Body of pancreas (tissue), 4 donors: Measurements from ENCODE around the gene MBD2. TPM values are rescaled to one million over a fixed set of nuclear protein-coding genes. Genes with fewer than 3 reads are reported as not detected.

ENCODE experiments used
- ATAC-seq: fragments of 150-250 bp; one replicate; pipeline ENCODE4 v1.9.1; 2016
- DNase-seq, 4 donors: peaks; one replicate each; pipeline ENCODE4 v3.0.0-alpha.2; 2019
- H3K27ac ChIP-seq, 4 donors: fragments of 200-600 bp; sonication (generic); 1 replicate in 3 of 4; 2 replicates in 1 of 4; pipeline versions ENCODE4 v1.5.1 to v1.6.1; 2016 to 2019; ENCODE audit warnings: mild to moderate bottlenecking in 1 of 4, mixed read lengths in 1 of 4, moderate library complexity in 1 of 4
- H3K27me3 ChIP-seq, 2 donors: fragments of 200-600 bp; sonication (generic); one replicate each; pipeline ENCODE4 v1.6.0; 2016; ENCODE audit warnings: mild to moderate bottlenecking in 1 of 2
- H3K36me3 ChIP-seq, 2 donors: fragments of 200-600 bp; sonication (generic); replicated peaks in 1 of 2; 2 replicates each; pipeline ENCODE4 v1.5.1; 2016; ENCODE audit warnings: low read depth in 2 of 2; ENCODE audit not compliant: insufficient read depth in 1 of 2
- H3K4me1 ChIP-seq: fragments of 200-600 bp; sonication (generic); one replicate; pipeline ENCODE4 v1.6.0; 2016
- H3K4me3 ChIP-seq, 2 donors: fragments of 200-600 bp; sonication (generic); 1 replicate in 1 of 2; 2 replicates in 1 of 2; pipeline ENCODE4 v1.5.1; 2016 to 2019
- H3K9me3 ChIP-seq, 3 donors: fragments of 200-600 bp; sonication (generic); 1 replicate in 2 of 3; 2 replicates in 1 of 3; pipeline ENCODE4 v1.5.1; 2016
- POLR2A ChIP-seq, 3 donors: fragments of 450-650 bp; IDR thresholded peaks; one replicate each; pipeline ENCODE4 v1.6.1; 2016; ENCODE audit warnings: antibody characterized with exemption in 3 of 3, mild to moderate bottlenecking in 2 of 3
- WGBS, 2 donors: methylation state at CpG; one replicate each; pipeline ENCODE4 v1.1.5; 2017; 5-methylcytosine and 5-hydroxymethylcytosine counted together
- intact Hi-C: fragments of 100-400 bp; cut with DNase I; formaldehyde crosslinking; loops from one replicate; pipeline ENCODE4 v1.15.1; 2023
- total RNA-seq, 2 donors: library from RNA; depleted of rRNA; stranded (reverse); fragments of >200 nt; gene quantifications; one replicate each; pipeline ENCODE4 v1.1.0, GENCODE V29; 2016
- TF ChIP-seq, protein P1 (sequence below), 7 experiments: fragments of 450-650 bp in 4 of 7; fragments of 200-600 bp in 3 of 7; sonication (generic) in 3 of 7; IDR thresholded peaks; one replicate each; pipeline ENCODE4 v1.5.1; 2016 to 2019; ENCODE audit warnings: antibody characterized with exemption in 7 of 7

The MBD2 gene
- total RNA-seq, 2 donors from 2014 or later = 26.4 to 29.1 TPM

DNA sequence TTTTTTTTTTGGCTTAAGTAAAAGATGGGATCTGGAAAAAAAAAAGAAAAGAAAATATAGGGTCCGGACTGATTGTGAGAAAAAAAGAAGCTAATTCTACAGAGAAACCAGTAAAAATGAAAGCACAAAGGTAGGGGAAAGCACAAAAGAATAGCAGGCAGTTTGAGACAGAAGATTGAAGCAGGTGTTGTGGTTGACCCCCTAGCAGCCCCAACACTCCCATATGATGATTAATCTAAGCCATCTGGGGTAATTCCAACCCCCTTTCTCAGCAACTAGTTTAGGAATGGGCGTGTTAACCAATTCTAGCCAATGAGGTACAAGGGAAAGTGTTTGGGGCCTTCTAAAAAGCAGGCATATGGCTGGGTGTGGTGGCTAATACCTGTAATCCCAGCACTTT lies 77.0 kb downstream of the MBD2 start:
- no peaks in the 10 kb centered on the region for H3K9me3 ChIP-seq
- H3K4me3 ChIP-seq = no peak overlapping the region
- no peak overlapping the region for H3K27ac ChIP-seq
- ATAC-seq (no peak), DNase-seq (no peak)
- intact Hi-C loops = no loop called here
- H3K36me3 ChIP-seq = peaks cover 0 to 2% of the 10 kb centered on the region in 2 donors
- no peaks in the 10 kb centered on the region for H3K27me3 ChIP-seq
- whole genome bisulfite sequencing, 2 donors = 92 to 95% methylated on average over 2 of the region's 2 CpGs
- H3K4me1 ChIP-seq = no peaks in the 10 kb centered on the region
- TF ChIP-seq, protein P1, sequence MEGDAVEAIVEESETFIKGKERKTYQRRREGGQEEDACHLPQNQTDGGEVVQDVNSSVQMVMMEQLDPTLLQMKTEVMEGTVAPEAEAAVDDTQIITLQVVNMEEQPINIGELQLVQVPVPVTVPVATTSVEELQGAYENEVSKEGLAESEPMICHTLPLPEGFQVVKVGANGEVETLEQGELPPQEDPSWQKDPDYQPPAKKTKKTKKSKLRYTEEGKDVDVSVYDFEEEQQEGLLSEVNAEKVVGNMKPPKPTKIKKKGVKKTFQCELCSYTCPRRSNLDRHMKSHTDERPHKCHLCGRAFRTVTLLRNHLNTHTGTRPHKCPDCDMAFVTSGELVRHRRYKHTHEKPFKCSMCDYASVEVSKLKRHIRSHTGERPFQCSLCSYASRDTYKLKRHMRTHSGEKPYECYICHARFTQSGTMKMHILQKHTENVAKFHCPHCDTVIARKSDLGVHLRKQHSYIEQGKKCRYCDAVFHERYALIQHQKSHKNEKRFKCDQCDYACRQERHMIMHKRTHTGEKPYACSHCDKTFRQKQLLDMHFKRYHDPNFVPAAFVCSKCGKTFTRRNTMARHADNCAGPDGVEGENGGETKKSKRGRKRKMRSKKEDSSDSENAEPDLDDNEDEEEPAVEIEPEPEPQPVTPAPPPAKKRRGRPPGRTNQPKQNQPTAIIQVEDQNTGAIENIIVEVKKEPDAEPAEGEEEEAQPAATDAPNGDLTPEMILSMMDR (IDR thresholded peaks at IDR 0.05) = no peak
- TF ChIP-seq POLR2A (IDR thresholded peaks at IDR 0.05) = no peak

- TF ChIP-seq POLR2A (IDR thresholded peaks at IDR 0.05) = no peak
- TF ChIP-seq, protein P1 (IDR thresholded peaks at IDR 0.05) = no peak
- Histone ChIP-seq H3K36me3 (no peaks in the 10 kb centered on the region), H3K4me3 (no peak overlapping the region), H3K4me1 (no peaks in the 10 kb centered on the region), H3K9me3 (no peaks in the 10 kb centered on the region), H3K27ac (no peak overlapping the region), H3K27me3 (no peaks in the 10 kb centered on the region)
- WGBS, 2 donors = 83 to 91% methylated on average over 3 of the region's 3 CpGs
- intact Hi-C loops = no loop called here
- no peak for DNase-seq
- ATAC-seq = no peak
Observed at GRCh38 chr18:54141041-54141608, 83.3 kb downstream of the MBD2 start.

GRCh38 chr18:54140641-54141040 lies 83.8 kb downstream of the MBD2 start:
- DNase-seq = no peak
- Histone ChIP-seq H3K4me1 (no peaks in the 10 kb centered on the region), H3K36me3 (no peaks in the 10 kb centered on the region), H3K4me3 (no peak overlapping the region), H3K27me3 (no peaks in the 10 kb centered on the region), H3K9me3 (no peaks in the 10 kb centered on the region), H3K27ac (no peak overlapping the region)
- TF ChIP-seq, protein P1 (IDR thresholded peaks at IDR 0.05) = no peak
- TF ChIP-seq POLR2A (IDR thresholded peaks at IDR 0.05) = no peak
- WGBS, 2 donors = 9 to 92% methylated on average over 1 of the region's 1 CpG
- no peak for ATAC-seq
- intact Hi-C loops = no loop called here

- 84 to 90% methylated on average over 3 of the region's 3 CpGs for WGBS, 2 donors
- intact Hi-C loops = no loop called here
- Histone ChIP-seq H3K27me3 (no peaks in the 10 kb centered on the region), H3K9me3 (no peaks in the 10 kb centered on the region), H3K36me3 (no peaks in the 10 kb centered on the region), H3K4me3 (no peak overlapping the region), H3K27ac (no peak overlapping the region), H3K4me1 (no peaks in the 10 kb centered on the region)
- DNase-seq = no peak
- no peak for ATAC-seq
- no peak for TF ChIP-seq POLR2A (IDR thresholded peaks at IDR 0.05)
- TF ChIP-seq, protein P1 (IDR thresholded peaks at IDR 0.05) = no peak
Observed at GRCh38 chr18:54135216-54135615, 89.3 kb downstream of the MBD2 start.

GRCh38 chr18:54134053-54134452 lies 90.4 kb downstream of the MBD2 start:
- Histone ChIP-seq H3K9me3 (no peaks in the 10 kb centered on the region), H3K4me3 (no peak overlapping the region), H3K36me3 (no peaks in the 10 kb centered on the region), H3K27ac (no peak overlapping the region), H3K4me1 (no peaks in the 10 kb centered on the region), H3K27me3 (no peaks in the 10 kb centered on the region)
- intact Hi-C loops = no loop called here
- DNase-seq (no peak), ATAC-seq (no peak)
- no peak for TF ChIP-seq POLR2A (IDR thresholded peaks at IDR 0.05)
- TF ChIP-seq, protein P1 (IDR thresholded peaks at IDR 0.05) = no peak
